Suprapubic skin (tissue), 4 donors: Measurements from ENCODE around the gene RPL18A.

Experiments used
- EP300 ChIP-seq: sonication (generic); formaldehyde crosslinking; IDR thresholded peaks from one replicate; pipeline ENCODE4 v1.6.1; 2017; ENCODE audit warnings: antibody characterized with exemption
- POLR2A ChIP-seq, 2 donors: fragments of 450-650 bp; IDR thresholded peaks; one replicate each; pipeline ENCODE4 v1.6.1; 2017; ENCODE audit warnings: antibody characterized with exemption in 2 of 2, mild to moderate bottlenecking in 2 of 2, moderate library complexity in 2 of 2
- POLR2AphosphoS5 ChIP-seq, 3 donors: sonication (generic); formaldehyde crosslinking; IDR thresholded peaks; one replicate each; pipeline ENCODE4 v1.6.1; 2017; ENCODE audit warnings: antibody characterized with exemption in 3 of 3
- TF ChIP-seq, protein P1 (sequence below), 2 donors: fragments of 200-600 bp in 1 of 2; fragments of 450-650 bp in 1 of 2; sonication (generic) in 1 of 2; IDR thresholded peaks; one replicate each; pipeline ENCODE4 v1.5.1; 2016 to 2019; ENCODE audit warnings: antibody characterized with exemption in 2 of 2, mild to moderate bottlenecking in 1 of 2, moderate library complexity in 1 of 2

DNA sequence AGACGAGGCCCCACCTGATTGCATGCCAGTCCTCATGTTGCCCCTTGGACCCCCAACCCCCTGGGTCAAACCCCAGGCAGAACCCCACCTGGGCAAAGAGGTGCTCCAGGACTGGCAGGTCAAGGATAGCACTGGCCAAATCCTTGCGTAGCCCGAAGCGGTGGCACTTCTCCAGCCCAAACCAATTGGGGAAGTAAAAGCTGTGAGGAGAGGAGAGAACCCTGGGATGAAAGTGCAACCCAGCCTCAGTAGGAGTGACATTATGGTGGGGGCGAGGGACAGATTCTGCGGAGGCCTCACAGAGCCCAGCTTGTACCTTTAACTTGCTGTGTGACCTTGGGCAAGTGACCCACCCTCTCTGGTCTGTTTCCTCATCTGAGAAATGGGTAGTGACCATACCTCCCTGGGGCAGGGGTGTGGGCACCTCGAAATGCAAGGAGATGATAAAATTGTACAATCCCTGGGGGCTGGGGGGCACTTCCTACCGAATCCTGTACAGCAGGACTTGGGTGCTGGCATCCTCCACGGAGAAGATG lies 16.4 kb upstream of the RPL18A start:
- TF ChIP-seq POLR2AphosphoS5 (IDR thresholded peaks at IDR 0.05) (no peak), EP300 (no peak), POLR2A (IDR thresholded peaks at IDR 0.05) (no peak)
- TF ChIP-seq, protein P1, sequence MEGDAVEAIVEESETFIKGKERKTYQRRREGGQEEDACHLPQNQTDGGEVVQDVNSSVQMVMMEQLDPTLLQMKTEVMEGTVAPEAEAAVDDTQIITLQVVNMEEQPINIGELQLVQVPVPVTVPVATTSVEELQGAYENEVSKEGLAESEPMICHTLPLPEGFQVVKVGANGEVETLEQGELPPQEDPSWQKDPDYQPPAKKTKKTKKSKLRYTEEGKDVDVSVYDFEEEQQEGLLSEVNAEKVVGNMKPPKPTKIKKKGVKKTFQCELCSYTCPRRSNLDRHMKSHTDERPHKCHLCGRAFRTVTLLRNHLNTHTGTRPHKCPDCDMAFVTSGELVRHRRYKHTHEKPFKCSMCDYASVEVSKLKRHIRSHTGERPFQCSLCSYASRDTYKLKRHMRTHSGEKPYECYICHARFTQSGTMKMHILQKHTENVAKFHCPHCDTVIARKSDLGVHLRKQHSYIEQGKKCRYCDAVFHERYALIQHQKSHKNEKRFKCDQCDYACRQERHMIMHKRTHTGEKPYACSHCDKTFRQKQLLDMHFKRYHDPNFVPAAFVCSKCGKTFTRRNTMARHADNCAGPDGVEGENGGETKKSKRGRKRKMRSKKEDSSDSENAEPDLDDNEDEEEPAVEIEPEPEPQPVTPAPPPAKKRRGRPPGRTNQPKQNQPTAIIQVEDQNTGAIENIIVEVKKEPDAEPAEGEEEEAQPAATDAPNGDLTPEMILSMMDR (IDR thresholded peaks at IDR 0.05): no peak
